ENCODE data around the gene SLC4A4.

SLC4A4 gene

GRCh38 chr4:71430609-71431008 is 91.8 kb downstream of the SLC4A4 start:
- H3K27me3 ChIP-seq = no peaks in the 10 kb centered on the region
- no peak overlapping the region for H3K4me3 ChIP-seq
- no peak for DNase-seq
- H3K9me3 ChIP-seq = peaks cover 0 to 3% (median 0%) of the 10 kb centered on the region in 3 donors
- intact Hi-C loops (cut with DNase I; ENCODE audit: low total_unique reads) = no loop called here
- H3K36me3 ChIP-seq = no peaks in the 10 kb centered on the region
- no peak for TF ChIP-seq CTCF (IDR thresholded peaks at IDR 0.05)
- H3K4me1 ChIP-seq = no peaks in the 10 kb centered on the region
- H3K27ac ChIP-seq = no peak overlapping the region

GRCh38 chr4:71440612-71441011 is 101.8 kb downstream of the SLC4A4 start:
- no peaks in the 10 kb centered on the region for H3K9me3 ChIP-seq
- H3K4me1 ChIP-seq = peaks cover 0 to 6% (median 0%) of the 10 kb centered on the region in 4 donors
- H3K36me3 ChIP-seq = no peaks in the 10 kb centered on the region
- H3K27ac ChIP-seq = no peak overlapping the region
- no peak overlapping the region for H3K4me3 ChIP-seq
- TF ChIP-seq CTCF (IDR thresholded peaks at IDR 0.05) = no peak
- DNase-seq = no peak
- intact Hi-C loops (cut with DNase I; ENCODE audit: low total_unique reads) = no loop called here
- no peaks in the 10 kb centered on the region for H3K27me3 ChIP-seq

GRCh38 chr4:71441186-71442169 is 102.7 kb downstream of the SLC4A4 start:
- Histone ChIP-seq H3K9me3 (no peaks in the 10 kb centered on the region), H3K27me3 (no peaks in the 10 kb centered on the region), H3K4me1 (peaks cover 0 to 15% (median 0%) of the 10 kb centered on the region in 4 donors), H3K36me3 (no peaks in the 10 kb centered on the region), H3K27ac (no peak overlapping the region), H3K4me3 (no peak overlapping the region)
- intact Hi-C loops (cut with DNase I; ENCODE audit: low total_unique reads) = no loop called here
- no peak for DNase-seq
- no peak for TF ChIP-seq CTCF (IDR thresholded peaks at IDR 0.05)

- H3K9me3 ChIP-seq = no peaks in the 10 kb centered on the region
Observed at GRCh38 chr4:71442336-71442735, 103.5 kb downstream of the SLC4A4 start.

GRCh38 chr4:71444395-71444794 is 105.6 kb downstream of the SLC4A4 start:
- peaks cover 0 to 28% (median 0%) of the 10 kb centered on the region in 4 donors for H3K4me1 ChIP-seq
- DNase-seq = no peak
- no peak for TF ChIP-seq CTCF (IDR thresholded peaks at IDR 0.05)

More at GRCh38 chr4:71442336-71442735, 103.5 kb downstream of the SLC4A4 start:
- H3K4me1 ChIP-seq = peaks cover 0 to 19% (median 0%) of the 10 kb centered on the region in 4 donors
- DNase-seq = no peak
- no peak overlapping the region for H3K27ac ChIP-seq
- TF ChIP-seq CTCF (IDR thresholded peaks at IDR 0.05) = no peak
- H3K4me3 ChIP-seq = no peak overlapping the region
- no peaks in the 10 kb centered on the region for H3K27me3 ChIP-seq
- no peaks in the 10 kb centered on the region for H3K36me3 ChIP-seq
- intact Hi-C loops (cut with DNase I; ENCODE audit: low total_unique reads) = no loop called here

More at GRCh38 chr4:71444395-71444794, 105.6 kb downstream of the SLC4A4 start:
- no peak overlapping the region for H3K4me3 ChIP-seq
- no peaks in the 10 kb centered on the region for H3K27me3 ChIP-seq
- no peaks in the 10 kb centered on the region for H3K9me3 ChIP-seq
- H3K27ac ChIP-seq = no peak overlapping the region
- intact Hi-C loops (cut with DNase I; ENCODE audit: low total_unique reads) = no loop called here
- no peaks in the 10 kb centered on the region for H3K36me3 ChIP-seq

Data from tibial artery (tissue), 4 donors.